Measurements from ENCODE around the gene MOV10.

Gene MOV10

GRCh38 chr1:112651205-112651604 is 23.3 kb upstream of the MOV10 start:
- no peak overlapping the region for H3K4me3 ChIP-seq (ENCODE audit: low read depth, low read length)
- H3K9me3 ChIP-seq (ENCODE audit: control insufficient read depth, insufficient read depth, low read depth, low read length) = no peaks in the 10 kb centered on the region
- CTCF ChIA-PET = interaction anchor here (1.1 to 1.2 kb wide), 3 partner anchors 14 to 57 kb away, joined by 3 read pairs; no protein-coding TSS in a partner anchor
- POLR2A ChIA-PET = no interaction called here
- H3K4me1 ChIP-seq (ENCODE audit: control insufficient read depth, insufficient read depth, low read length) = no peaks in the 10 kb centered on the region
- H3K27ac ChIP-seq (ENCODE audit: extremely low read depth, low read depth, low read length) = no peak overlapping the region
- H3K36me3 ChIP-seq (ENCODE audit: control insufficient read depth in 2 of 2, insufficient read depth in 1 of 2, low read length in 2 of 2) = peaks cover 29 to 71% of the 10 kb centered on the region in 2 experiments
- TF ChIP-seq PRDM1 (tag by site-specific recombination; IDR thresholded peaks at IDR 0.05) = no peak
- no peak for TF ChIP-seq ZNF211 (tag by site-specific recombination; IDR thresholded peaks at IDR 0.05; ENCODE audit: low read depth)
- no peak for TF ChIP-seq PRDM4 (tag by site-specific recombination; IDR thresholded peaks at IDR 0.05)
- TF ChIP-seq ZNF514 (tag by site-specific recombination; IDR thresholded peaks at IDR 0.05) = no peak
- TF ChIP-seq ZNF214 (tag by site-specific recombination; IDR thresholded peaks at IDR 0.05; ENCODE audit: borderline replicate concordance) = no peak
- TF ChIP-seq KLF17 (tag by site-specific recombination; IDR thresholded peaks at IDR 0.05) = no peak
- no peak for TF ChIP-seq ZNF768 (tag by site-specific recombination; IDR thresholded peaks at IDR 0.05)
- no peak for TF ChIP-seq ZNF843 (tag by site-specific recombination; IDR thresholded peaks at IDR 0.05)
- no peak for TF ChIP-seq ZFP41 (tag by site-specific recombination; IDR thresholded peaks at IDR 0.05; ENCODE audit: borderline replicate concordance)

- H3K36me3 ChIP-seq (ENCODE audit: control insufficient read depth in 2 of 2, insufficient read depth in 1 of 2, low read length in 2 of 2) = peaks cover 43 to 95% of the 10 kb centered on the region in 2 experiments
- no peak overlapping the region for H3K27ac ChIP-seq (ENCODE audit: extremely low read depth, low read depth, low read length)
- POLR2A ChIA-PET = no interaction called here
- H3K4me3 ChIP-seq (ENCODE audit: low read depth, low read length) = no peak overlapping the region
- no peaks in the 10 kb centered on the region for H3K4me1 ChIP-seq (ENCODE audit: control insufficient read depth, insufficient read depth, low read length)
- CTCF ChIA-PET = no interaction called here
- H3K9me3 ChIP-seq (ENCODE audit: control insufficient read depth, insufficient read depth, low read depth, low read length) = no peaks in the 10 kb centered on the region
- TF ChIP-seq MZF1 (tag by site-specific recombination; IDR thresholded peaks at IDR 0.05; ENCODE audit: borderline replicate concordance) = no peak
- TF ChIP-seq ZNF121 (tag by site-specific recombination; IDR thresholded peaks at IDR 0.05) = peak; percentile 73; the same call in 1 of the 2 replicates
These were observed 8.6 kb upstream of the MOV10 start for GRCh38 chr1:112665857-112666256.

GRCh38 chr1:112666946-112667345 is 7.5 kb upstream of the MOV10 start:
- ChIA-PET CTCF (interaction anchor here (1.6 kb wide), 1 partner anchor 165 kb away, joined by 3 read pairs; no protein-coding TSS in a partner anchor), POLR2A (no interaction called here)
- no peak overlapping the region for H3K4me3 ChIP-seq (ENCODE audit: low read depth, low read length)
- no peaks in the 10 kb centered on the region for H3K4me1 ChIP-seq (ENCODE audit: control insufficient read depth, insufficient read depth, low read length)
- no peak overlapping the region for H3K27ac ChIP-seq (ENCODE audit: extremely low read depth, low read depth, low read length)
- H3K36me3 ChIP-seq (ENCODE audit: control insufficient read depth in 2 of 2, insufficient read depth in 1 of 2, low read length in 2 of 2) = peaks cover 32 to 95% of the 10 kb centered on the region in 2 experiments
- H3K9me3 ChIP-seq (ENCODE audit: control insufficient read depth, insufficient read depth, low read depth, low read length) = no peaks in the 10 kb centered on the region
- TF ChIP-seq ZNF112 (tag by site-specific recombination; IDR thresholded peaks at IDR 0.05) = no peak
- TF ChIP-seq TRIM28 (IDR thresholded peaks at IDR 0.05; ENCODE audit: borderline replicate concordance, low read length) = no peak
- no peak for TF ChIP-seq ZNF266 (tag by site-specific recombination; IDR thresholded peaks at IDR 0.05; ENCODE audit: low read depth)
- TF ChIP-seq ZNF404 (tag by site-specific recombination; IDR thresholded peaks at IDR 0.05) = no peak
- no peak for TF ChIP-seq ZNF394 (tag by site-specific recombination; IDR thresholded peaks at IDR 0.05; ENCODE audit: borderline replicate concordance)
- TF ChIP-seq ZNF366 (tag by site-specific recombination; conservative IDR thresholded peaks at IDR 0.05) = no peak
- no peak for TF ChIP-seq ZNF133 (tag by site-specific recombination; IDR thresholded peaks at IDR 0.05)
- no peak for TF ChIP-seq ZNF48 (tag by site-specific recombination; IDR thresholded peaks at IDR 0.05)
- no peak for TF ChIP-seq ZNF843 (tag by site-specific recombination; IDR thresholded peaks at IDR 0.05)
- no peak for TF ChIP-seq ZSCAN30 (tag by site-specific recombination; IDR thresholded peaks at IDR 0.05)
- TF ChIP-seq GLIS2 (tag by site-specific recombination; IDR thresholded peaks at IDR 0.05) = no peak
- TF ChIP-seq ZNF658 (tag by site-specific recombination; IDR thresholded peaks at IDR 0.05) = no peak
